Fibroblast of skin of right quadriceps (primary cell): ENCODE data around the gene FMNL2.

ENCODE experiments used
- DNase-seq: peaks from one replicate; pipeline ENCODE4 v3.0.0-alpha.2; 2013

FMNL2 gene

GRCh38 chr2:152661076-152661475, 326.1 kb downstream of the FMNL2 start:
- DNase-seq = no peak

GRCh38 chr2:152664725-152665124, 329.8 kb downstream of the FMNL2 start:
- no peak for DNase-seq

GRCh38 chr2:152674334-152674733, 339.4 kb downstream of the FMNL2 start:
- no peak for DNase-seq

GRCh38 chr2:152676461-152676860, 341.5 kb downstream of the FMNL2 start:
- no peak for DNase-seq

DNA sequence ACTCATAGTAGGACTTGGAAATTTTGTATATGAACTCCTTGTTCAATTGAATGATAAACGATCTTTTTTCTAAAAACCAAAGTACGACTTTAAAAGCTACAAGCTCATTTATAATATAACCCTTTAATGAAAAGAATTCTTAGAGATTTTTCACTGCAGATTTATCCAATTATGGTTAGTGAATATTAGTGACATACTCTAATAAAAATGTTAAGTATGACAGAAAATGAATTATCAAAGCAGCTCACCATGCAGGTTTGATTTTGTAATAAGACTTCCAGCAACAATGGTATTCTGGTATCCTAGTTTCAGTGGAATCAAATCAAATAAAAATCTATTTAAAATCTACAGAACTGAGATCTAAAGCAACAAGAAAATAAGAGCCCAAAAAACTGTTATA, 343.8 kb downstream of the FMNL2 start:
- DNase-seq = no peak

DNA sequence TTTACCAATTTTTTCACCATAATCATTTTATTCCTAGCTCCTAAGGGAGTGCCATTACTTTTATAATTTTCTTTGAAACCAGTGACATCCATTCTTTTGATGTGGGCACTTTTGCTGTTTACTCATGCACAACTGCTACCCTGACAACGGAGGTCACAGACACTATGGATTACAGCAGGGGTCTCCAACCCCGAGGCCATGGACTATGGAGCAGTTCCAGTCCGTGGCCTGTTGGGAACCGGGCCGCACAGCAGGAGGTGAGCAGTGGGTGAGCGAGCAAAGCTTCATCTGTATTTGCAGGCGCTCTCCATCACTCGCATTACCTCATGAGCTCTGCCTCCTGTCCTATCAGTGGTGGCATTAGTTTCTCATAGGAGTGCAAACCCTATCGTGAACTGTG, 347.7 kb downstream of the FMNL2 start:
- DNase-seq = no peak

DNA sequence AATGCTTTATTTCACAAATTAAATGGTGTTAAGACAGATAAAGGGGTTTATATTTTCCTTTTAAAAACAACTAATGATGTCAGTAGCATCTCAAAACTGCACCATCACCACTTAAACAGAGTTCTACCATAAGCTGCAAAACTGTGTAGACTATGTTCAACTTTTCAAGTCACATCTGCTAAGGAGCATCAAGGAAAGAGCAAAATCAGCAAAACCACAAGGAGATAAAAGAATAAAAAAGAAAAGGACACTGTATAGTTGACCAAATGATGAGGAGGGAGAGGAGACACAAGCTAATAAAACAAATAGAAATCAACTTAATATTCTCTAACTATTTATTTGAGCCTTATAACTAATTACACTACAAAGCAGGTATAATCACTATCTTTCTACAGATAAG, 348.4 kb downstream of the FMNL2 start:
- DNase-seq = no peak

DNA sequence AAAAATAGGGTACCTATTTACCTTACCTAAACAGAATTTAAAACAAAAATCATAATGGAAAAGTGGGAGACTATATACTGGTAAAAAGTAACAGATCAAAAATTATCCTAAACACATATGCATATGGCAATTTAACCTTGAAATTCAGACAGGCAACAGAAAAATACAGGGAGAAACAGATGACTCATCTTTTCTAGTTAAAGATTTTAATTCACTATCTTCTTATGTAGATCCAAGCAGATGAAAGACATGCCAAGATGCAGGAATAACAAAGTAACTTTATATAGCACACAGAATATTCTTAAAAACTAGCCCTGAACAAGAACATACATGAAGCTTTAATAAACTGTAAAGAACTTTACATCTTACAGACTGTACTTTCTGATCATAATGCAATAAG, 351.3 kb downstream of the FMNL2 start:
- DNase-seq = no peak

GRCh38 chr2:152693033-152693432, 358.1 kb downstream of the FMNL2 start:
- no peak for DNase-seq

DNA sequence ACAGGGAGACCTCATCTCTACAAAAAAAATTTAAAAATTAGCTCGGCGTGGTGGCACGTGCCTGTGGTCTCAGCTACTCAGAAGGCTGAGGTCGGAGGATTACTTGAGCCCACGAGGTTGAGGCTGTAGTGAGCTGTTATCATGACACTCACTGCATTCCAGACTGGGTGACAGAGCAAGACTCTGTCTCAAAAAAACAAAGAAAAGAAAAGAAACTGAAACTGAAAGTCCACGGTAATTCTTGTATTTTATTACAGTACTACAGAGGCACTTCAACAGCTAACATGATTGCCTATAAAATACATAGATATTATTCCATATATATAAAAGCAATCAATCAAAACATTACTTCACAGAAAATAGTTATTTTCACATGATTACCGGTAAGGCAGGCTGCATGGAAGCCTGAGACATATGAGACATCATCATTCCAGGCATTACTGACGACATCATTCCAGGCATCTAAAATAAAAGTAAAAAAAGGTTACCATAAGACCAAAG, 359.2 kb downstream of the FMNL2 start:
- DNase-seq = peak; percentile 64

DNA sequence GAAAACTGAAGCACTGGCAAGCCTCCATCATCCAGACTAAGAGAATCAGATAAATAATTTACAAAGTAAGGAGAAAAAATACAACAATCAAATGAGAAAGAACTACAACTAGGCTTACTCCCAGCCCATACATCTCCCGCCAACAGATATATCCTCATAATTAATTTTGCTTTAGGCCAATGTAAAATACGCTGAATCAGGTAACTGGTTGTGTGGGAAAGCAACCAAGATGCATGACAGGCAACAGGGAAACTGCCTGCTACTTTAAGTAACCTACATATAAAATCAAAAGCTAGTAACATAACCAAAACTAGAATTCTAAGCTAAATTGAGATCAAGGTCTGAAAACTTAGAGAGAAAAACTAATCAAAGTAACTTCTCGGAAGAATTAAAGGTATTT, 360.8 kb downstream of the FMNL2 start:
- no peak for DNase-seq

DNA sequence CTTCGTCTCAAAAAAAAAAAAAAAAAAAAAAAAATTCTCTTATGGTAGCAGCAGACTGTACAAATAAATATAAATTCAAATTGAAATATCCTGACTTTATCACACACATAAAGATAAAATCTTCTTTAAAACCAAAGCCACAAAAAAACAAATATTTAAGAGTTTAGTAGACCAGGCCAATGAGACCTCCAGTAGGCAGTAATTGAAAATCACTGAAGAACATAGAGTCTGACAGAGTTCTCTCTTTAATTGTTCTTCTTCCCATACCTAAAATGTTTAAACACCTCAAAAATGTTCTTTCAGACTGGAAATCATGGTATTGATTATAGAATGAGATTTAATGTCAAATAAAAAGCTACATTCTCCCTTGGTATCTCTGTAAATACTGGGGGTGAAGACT, 361.5 kb downstream of the FMNL2 start:
- peak; percentile 34 for DNase-seq
